BLaER1 (cell line): ENCODE results near the gene OR6X1.

Experiments used
- H3K27ac ChIP-seq: shearing (Covaris generic); formaldehyde crosslinking; 2 replicates; pipeline ENCODE4 v1.8.1; 2022
- H3K27me3 ChIP-seq: shearing (Covaris generic); formaldehyde crosslinking; 2 replicates; pipeline ENCODE4 v1.8.1; 2022
- H3K36me3 ChIP-seq: shearing (Covaris generic); formaldehyde crosslinking; 2 replicates; pipeline ENCODE4 v1.8.1; 2022
- H3K4me1 ChIP-seq: shearing (Covaris generic); formaldehyde crosslinking; 2 replicates; pipeline ENCODE4 v1.8.1; 2022
- H3K4me2 ChIP-seq: shearing (Covaris generic); formaldehyde crosslinking; 2 replicates; pipeline ENCODE4 v1.8.1; 2022
- H3K4me3 ChIP-seq: shearing (Covaris generic); formaldehyde crosslinking; 2 replicates; pipeline ENCODE4 v1.8.1; 2022
- H3K9ac ChIP-seq: shearing (Covaris generic); formaldehyde crosslinking; 2 replicates; pipeline ENCODE4 v1.8.1; 2022
- H3K9me3 ChIP-seq: shearing (Covaris generic); formaldehyde crosslinking; 2 replicates; pipeline ENCODE4 v1.8.1; 2022
- H4K20me1 ChIP-seq: shearing (Covaris generic); formaldehyde crosslinking; 2 replicates; pipeline ENCODE4 v1.8.1; 2022
- Cebpa-rat ChIP-seq: shearing (Covaris generic); IDR thresholded peaks from 2 replicates; pipeline ENCODE4 v1.8.1; 2022

The OR6X1 gene, protein sequence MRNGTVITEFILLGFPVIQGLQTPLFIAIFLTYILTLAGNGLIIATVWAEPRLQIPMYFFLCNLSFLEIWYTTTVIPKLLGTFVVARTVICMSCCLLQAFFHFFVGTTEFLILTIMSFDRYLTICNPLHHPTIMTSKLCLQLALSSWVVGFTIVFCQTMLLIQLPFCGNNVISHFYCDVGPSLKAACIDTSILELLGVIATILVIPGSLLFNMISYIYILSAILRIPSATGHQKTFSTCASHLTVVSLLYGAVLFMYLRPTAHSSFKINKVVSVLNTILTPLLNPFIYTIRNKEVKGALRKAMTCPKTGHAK

DNA sequence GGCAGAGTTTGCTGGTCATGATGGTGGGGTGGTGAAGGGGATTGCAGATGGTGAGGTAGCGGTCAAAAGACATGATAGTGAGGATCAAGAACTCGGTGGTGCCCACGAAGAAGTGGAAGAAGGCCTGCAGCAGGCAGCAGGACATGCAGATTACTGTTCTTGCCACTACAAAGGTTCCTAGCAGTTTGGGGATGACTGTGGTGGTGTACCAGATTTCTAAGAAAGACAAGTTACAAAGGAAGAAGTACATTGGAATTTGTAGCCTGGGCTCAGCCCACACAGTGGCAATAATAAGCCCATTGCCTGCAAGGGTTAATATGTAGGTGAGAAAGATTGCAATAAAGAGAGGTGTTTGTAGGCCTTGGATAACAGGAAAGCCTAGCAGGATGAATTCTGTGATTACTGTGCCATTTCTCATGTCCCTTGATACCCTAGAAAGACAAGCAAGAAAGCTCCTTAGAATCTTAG, at the start of gene OR6X1:
TSS of gene OR6X1 (minus strand) at position 418 of the 468 bp plus-strand sequence. CDS start at position 418, 0 bp downstream.
- Histone ChIP-seq H3K9ac (no peak within 1 kb of the TSS), H3K4me2 (no peak within 1 kb of the TSS), H3K27me3 (no peaks in the 10 kb centered on the region), H3K4me1 (no peaks in the 10 kb centered on the region), H3K36me3 (no peaks in the 10 kb centered on the region), H4K20me1 (no peaks in the 10 kb centered on the region), H3K4me3 (no peak within 1 kb of the TSS), H3K27ac (no peak within 1 kb of the TSS), H3K9me3 (0 out of 2 replicates have a peak, but pooled peaks cover 1% of the 10 kb centered on the region)
- TF ChIP-seq Cebpa-rat = no peak

DNA sequence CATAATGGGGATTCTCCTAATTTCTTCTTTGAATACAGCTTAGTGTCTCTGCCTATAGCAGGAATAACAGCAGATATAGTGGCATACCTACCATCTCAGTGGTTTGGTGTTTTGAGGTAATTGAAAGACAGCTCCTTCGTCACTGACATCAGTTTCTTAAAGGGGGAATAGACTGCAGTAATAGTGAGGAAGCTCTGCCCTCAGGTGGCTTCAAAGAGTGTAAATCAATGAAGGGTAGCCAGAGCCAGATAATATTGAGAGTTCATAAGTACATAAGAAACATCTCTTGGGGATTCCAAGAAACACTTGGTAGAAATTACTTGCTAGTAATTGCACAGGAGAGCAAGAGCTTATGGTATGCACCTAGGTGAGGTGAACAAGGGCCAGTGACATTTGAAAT, 47.4 kb upstream of the OR6X1 start:
- H3K27ac ChIP-seq = no peak overlapping the region
- no peaks in the 10 kb centered on the region for H3K27me3 ChIP-seq
- no peak for TF ChIP-seq Cebpa-rat
- H3K9me3 ChIP-seq = no peaks in the 10 kb centered on the region
- H4K20me1 ChIP-seq = no peaks in the 10 kb centered on the region
- no peak overlapping the region for H3K4me2 ChIP-seq
- no peak overlapping the region for H3K9ac ChIP-seq
- no peak overlapping the region for H3K4me3 ChIP-seq
- H3K36me3 ChIP-seq = no peaks in the 10 kb centered on the region
- H3K4me1 ChIP-seq = peaks cover 48% of the 10 kb centered on the region

DNA sequence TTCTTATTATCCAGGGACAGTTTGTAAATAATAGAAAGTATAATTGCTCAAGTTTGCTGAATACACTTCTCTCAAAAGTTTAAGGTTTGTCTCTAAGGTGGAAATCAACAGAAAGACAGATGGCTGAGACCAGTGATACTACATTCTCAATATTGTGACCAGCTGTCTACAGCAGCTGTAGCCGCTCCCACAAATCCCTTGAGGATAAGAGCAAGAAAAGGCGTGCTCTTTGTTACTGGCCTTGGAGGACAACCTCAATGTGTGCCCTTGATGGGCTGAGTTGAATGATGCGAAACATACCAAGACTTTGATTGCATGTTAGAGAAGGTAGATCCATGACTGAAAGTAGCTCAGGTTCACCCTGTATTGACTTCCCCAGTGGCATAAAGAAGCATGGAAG, 45.7 kb upstream of the OR6X1 start:
- Histone ChIP-seq H3K27me3 (no peaks in the 10 kb centered on the region), H3K9ac (no peak overlapping the region), H3K27ac (no peak overlapping the region; the same call in 1 of the 2 replicates), H3K4me2 (peak overlapping the region; percentile 69), H3K36me3 (no peaks in the 10 kb centered on the region), H4K20me1 (no peaks in the 10 kb centered on the region), H3K4me3 (no peak overlapping the region), H3K9me3 (peaks cover 9% of the 10 kb centered on the region), H3K4me1 (peaks cover 44% of the 10 kb centered on the region)
- no peak for TF ChIP-seq Cebpa-rat

DNA sequence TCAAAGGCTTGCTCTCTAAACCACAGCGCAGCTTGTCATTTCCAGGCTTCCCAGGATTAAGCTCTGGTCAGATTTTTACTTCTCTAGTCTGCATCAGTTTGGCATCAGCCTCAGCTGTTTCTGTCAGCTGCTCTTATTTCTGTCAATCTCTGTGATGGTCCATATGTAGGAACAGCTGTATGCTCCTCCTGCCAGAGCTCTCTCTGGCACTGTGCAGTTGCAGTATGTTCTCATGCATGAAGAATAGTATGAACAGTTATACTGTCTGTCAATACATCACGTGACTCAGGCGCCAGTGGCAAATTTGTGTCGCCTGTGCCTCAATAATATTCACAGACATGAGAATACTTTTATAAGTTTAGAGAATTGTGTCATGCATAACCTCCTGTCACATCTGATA, 45.1 kb upstream of the OR6X1 start:
- no peak for TF ChIP-seq Cebpa-rat
- Histone ChIP-seq H3K4me2 (peak overlapping the region; percentile 69), H3K36me3 (no peaks in the 10 kb centered on the region), H3K27me3 (no peaks in the 10 kb centered on the region), H3K4me3 (no peak overlapping the region), H3K9ac (no peak overlapping the region), H4K20me1 (no peaks in the 10 kb centered on the region), H3K27ac (no peak overlapping the region), H3K4me1 (peaks cover 44% of the 10 kb centered on the region), H3K9me3 (peaks cover 9% of the 10 kb centered on the region)

DNA sequence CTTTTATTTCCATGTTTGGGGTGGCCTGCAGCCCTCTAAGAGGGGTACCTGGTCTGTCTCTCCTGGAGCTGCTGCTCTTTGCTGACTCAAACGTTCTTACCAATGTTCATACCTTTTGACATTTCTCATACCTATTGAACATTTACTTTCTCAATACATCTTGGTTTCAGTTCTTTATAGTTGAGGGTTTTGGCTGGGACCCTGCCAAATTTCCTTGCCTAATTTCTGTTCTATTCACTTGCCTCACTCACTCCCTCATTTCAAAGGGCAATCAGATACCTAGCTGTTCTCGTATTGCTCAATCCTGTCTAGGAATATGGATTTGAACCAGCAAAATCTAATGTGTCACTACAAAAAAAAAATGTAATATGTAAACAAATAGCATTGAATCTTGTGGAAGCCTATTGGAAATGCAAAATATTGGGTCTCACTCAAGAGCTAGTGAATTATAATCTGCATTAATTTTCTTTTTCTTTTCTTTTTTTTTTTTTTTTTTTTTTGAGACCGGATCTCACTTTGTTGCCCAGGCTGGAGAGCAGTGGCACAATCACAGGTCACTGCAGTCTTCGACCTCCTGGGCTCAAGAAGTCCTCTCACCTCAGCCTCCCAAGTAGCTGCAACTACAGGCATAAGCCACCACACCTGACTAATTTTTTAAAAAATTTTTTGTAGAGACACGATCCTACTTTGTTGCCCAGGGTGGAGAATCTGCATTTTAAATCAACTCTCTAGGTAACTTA, 44.4 kb upstream of the OR6X1 start:
- Histone ChIP-seq H4K20me1 (no peaks in the 10 kb centered on the region), H3K4me1 (peaks cover 44% of the 10 kb centered on the region), H3K4me3 (no peak overlapping the region), H3K27ac (peak overlapping the region; percentile 59; the same call in 1 of the 2 replicates), H3K9me3 (peaks cover 16% of the 10 kb centered on the region), H3K9ac (no peak overlapping the region), H3K36me3 (no peaks in the 10 kb centered on the region), H3K27me3 (no peaks in the 10 kb centered on the region), H3K4me2 (peak overlapping the region; percentile 69)
- no peak for TF ChIP-seq Cebpa-rat

DNA sequence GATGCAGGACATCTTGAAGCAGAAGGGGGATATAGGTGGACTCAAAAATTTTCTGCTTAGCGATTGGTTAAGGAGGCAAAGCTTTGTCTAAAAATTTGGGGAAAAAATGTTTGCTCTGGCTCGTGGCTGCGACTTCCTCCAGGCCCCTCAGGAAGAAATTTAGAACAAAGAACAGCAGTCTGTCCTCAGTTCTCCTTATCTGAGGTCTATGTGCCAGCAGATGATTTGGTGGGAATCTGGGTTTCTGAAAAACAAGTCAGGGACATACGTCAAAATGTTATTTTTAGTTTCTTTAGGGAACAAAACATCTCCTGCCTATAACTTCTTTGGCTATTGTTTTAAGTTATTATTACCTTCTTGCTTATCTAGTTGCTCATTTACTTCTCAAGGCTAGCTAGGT, 43.8 kb upstream of the OR6X1 start:
- Histone ChIP-seq H3K4me2 (peak overlapping the region; percentile 69), H4K20me1 (no peaks in the 10 kb centered on the region), H3K4me1 (peaks cover 44% of the 10 kb centered on the region), H3K9me3 (peaks cover 17% of the 10 kb centered on the region), H3K27me3 (no peaks in the 10 kb centered on the region), H3K27ac (peak overlapping the region; percentile 59), H3K36me3 (no peaks in the 10 kb centered on the region), H3K4me3 (no peak overlapping the region), H3K9ac (0 out of 2 replicates have a peak overlapping the region, but pooled peaks have one; percentile 12)
- no peak for TF ChIP-seq Cebpa-rat

DNA sequence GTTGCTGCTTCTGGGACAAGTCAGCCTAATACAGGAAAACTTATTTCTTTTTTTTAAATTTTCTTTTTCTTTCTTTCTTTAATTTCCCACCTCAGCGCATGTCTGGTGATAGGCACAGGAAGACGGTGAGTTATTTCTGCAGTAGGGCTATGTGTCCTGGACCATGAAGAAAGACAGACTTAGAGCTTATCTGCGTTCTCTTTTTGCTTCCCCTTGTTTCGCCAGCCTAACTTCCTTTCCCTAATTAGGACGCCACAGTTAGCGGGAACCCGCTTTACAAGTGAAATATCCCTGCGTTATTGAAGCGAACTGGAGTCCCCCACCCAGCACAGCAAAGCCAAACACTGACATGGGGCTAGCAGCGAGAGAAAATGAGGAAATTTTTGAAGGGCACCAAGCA, 43.2 kb upstream of the OR6X1 start:
- Histone ChIP-seq H3K27me3 (no peaks in the 10 kb centered on the region), H3K4me1 (peaks cover 44% of the 10 kb centered on the region), H3K36me3 (no peaks in the 10 kb centered on the region), H3K4me3 (no peak overlapping the region), H3K4me2 (peak overlapping the region; percentile 69), H3K9ac (0 out of 2 replicates have a peak overlapping the region, but pooled peaks have one; percentile 12), H3K9me3 (peaks cover 17% of the 10 kb centered on the region), H3K27ac (peak overlapping the region; percentile 59), H4K20me1 (no peaks in the 10 kb centered on the region)
- no peak for TF ChIP-seq Cebpa-rat

DNA sequence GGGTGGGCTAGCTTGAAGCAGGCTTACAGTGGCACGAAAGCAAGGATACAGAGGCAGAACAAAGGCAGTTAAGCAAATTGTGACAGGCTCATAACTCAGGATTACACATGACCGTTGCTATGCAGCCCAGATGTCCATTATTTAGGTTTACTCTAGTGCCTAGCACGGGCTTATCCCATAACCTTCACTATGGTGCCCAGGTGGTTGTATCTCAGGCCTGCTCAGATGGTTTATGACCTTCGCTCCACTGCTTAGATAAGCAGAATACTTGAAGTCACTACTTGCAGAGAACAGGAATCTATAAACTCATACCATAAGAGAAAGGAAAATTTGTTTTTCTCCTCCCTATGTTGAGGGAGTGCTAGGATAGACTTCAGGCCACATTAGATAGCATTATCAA, 42.8 kb upstream of the OR6X1 start:
- H3K36me3 ChIP-seq = no peaks in the 10 kb centered on the region
- H3K9ac ChIP-seq = 0 out of 2 replicates have a peak overlapping the region, but pooled peaks have one; percentile 12
- no peaks in the 10 kb centered on the region for H3K27me3 ChIP-seq
- H3K9me3 ChIP-seq = peaks cover 17% of the 10 kb centered on the region
- peaks cover 44% of the 10 kb centered on the region for H3K4me1 ChIP-seq
- peak overlapping the region; percentile 59; the same call in 1 of the 2 replicates for H3K27ac ChIP-seq
- no peak overlapping the region for H3K4me3 ChIP-seq
- no peak for TF ChIP-seq Cebpa-rat
- no peaks in the 10 kb centered on the region for H4K20me1 ChIP-seq
- peak overlapping the region; percentile 69 for H3K4me2 ChIP-seq

DNA sequence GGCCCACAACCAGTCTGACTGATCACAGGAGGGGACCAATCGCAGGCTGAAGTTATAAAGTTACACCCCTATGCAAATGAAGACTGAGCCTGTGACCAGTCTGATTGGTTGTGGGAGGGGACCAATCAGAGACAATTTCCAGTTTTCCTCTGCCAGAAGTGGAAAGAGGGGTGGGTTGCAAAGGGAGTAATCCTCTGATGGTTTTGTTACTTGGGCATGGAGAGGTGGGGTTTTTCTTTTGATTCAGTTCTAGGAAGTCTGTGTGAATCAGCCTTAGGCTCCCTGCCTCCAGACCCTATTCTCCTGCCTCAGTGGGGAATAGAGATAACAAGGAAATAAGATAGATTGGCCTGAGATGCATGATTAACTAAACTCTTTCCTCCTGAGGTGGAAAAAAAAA, 41.9 kb upstream of the OR6X1 start:
- no peak for TF ChIP-seq Cebpa-rat
- Histone ChIP-seq H3K9me3 (peaks cover 22% of the 10 kb centered on the region), H3K36me3 (no peaks in the 10 kb centered on the region), H3K9ac (no peak overlapping the region), H3K4me2 (no peak overlapping the region), H3K27me3 (no peaks in the 10 kb centered on the region), H3K4me3 (no peak overlapping the region), H3K27ac (no peak overlapping the region), H3K4me1 (peaks cover 44% of the 10 kb centered on the region), H4K20me1 (no peaks in the 10 kb centered on the region)

DNA sequence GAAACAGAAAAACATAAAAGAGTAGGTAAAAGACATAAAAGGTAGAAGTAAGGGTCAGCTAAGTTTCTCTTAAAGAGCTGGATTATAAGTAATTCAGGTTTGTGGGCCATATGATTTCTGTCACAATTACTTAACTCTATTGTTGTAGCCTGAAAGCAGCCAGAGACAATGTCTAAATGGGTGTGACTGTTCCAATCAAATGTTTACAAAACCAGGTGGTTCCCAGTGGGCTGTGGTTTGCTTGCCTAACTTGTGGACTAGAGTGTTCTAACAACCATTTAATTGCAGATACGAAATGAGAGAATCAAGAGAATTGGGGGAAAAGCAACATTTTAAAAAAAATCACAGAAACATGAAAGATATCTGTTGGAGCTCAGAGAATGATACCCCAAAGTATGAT, 29.2 kb upstream of the OR6X1 start:
- no peak for TF ChIP-seq Cebpa-rat
- no peaks in the 10 kb centered on the region for H3K27me3 ChIP-seq
- H3K4me1 ChIP-seq = peaks cover 9% of the 10 kb centered on the region

More for the DNA sequence above, 29.2 kb upstream of the OR6X1 start:
- Histone ChIP-seq H3K36me3 (no peaks in the 10 kb centered on the region), H3K27ac (no peak overlapping the region), H3K4me3 (no peak overlapping the region), H3K9me3 (peaks cover 3% of the 10 kb centered on the region; the same call in 1 of the 2 replicates), H4K20me1 (no peaks in the 10 kb centered on the region), H3K9ac (no peak overlapping the region), H3K4me2 (no peak overlapping the region)
